HepG2 (cell line): ENCODE measurements around the gene FURIN. TPM values are rescaled to one million over a fixed set of nuclear protein-coding genes. Genes with fewer than 3 reads are reported as not detected.
A peak's percentile ranks its signal among the peaks of the same experiment; 100 is the strongest.

Experiments used
- EP300 ChIP-seq, 3 experiments: sonication (generic) in 1 of 3; formaldehyde crosslinking in 1 of 3; IDR thresholded peaks; 2 replicates each; pipeline versions ENCODE4 v1.5.1 to v1.6.1; 2011 to 2020; ENCODE audit warnings: low read depth in 2 of 3, low read length in 2 of 3, borderline replicate concordance in 1 of 3, improper control_type of control experiment in 1 of 3, mild to moderate bottlenecking in 1 of 3, missing genetic modification reagents in 1 of 3, moderate library complexity in 1 of 3
- FOXA1 ChIP-seq, 2 experiments: fragments of 450-650 bp in 1 of 2; sonication (generic) in 1 of 2; formaldehyde crosslinking in 1 of 2; IDR thresholded peaks; 2 replicates each; pipeline versions ENCODE4 v1.4.0 to v1.6.1; 2016 to 2020; ENCODE audit warnings: missing genetic modification reagents in 1 of 2
- KMT2B ChIP-seq: IDR thresholded peaks from 2 replicates; pipeline ENCODE4 v1.6.1; 2016; ENCODE audit warnings: missing genetic modification reagents, missing compliant biosample characterization
- NR2C2 ChIP-seq: sonication (generic); formaldehyde crosslinking; IDR thresholded peaks from 2 replicates; pipeline ENCODE4 v1.4.0; 2020; ENCODE audit warnings: missing genetic modification reagents, mild to moderate bottlenecking, moderate library complexity, borderline replicate concordance
- POLR2A ChIP-seq, 2 experiments: IDR thresholded peaks; 2 replicates each; pipeline ENCODE4 v1.6.1; 2011; ENCODE audit warnings: low read depth in 2 of 2, low read length in 2 of 2, mild to moderate bottlenecking in 1 of 2, moderate library complexity in 1 of 2; ENCODE audit not compliant: insufficient read depth in 1 of 2
- ZBTB38 ChIP-seq: sonication (generic); formaldehyde crosslinking; IDR thresholded peaks from 2 replicates; pipeline ENCODE4 v1.5.1; 2020; ENCODE audit warnings: mild to moderate bottlenecking, missing genetic modification reagents
- ZNF75D ChIP-seq: sonication (generic); formaldehyde crosslinking; IDR thresholded peaks from 2 replicates; pipeline ENCODE4 v1.8.1; 2023; ENCODE audit warnings: missing genetic modification reagents, mild to moderate bottlenecking, borderline replicate concordance
- polyA plus RNA-seq, 8 experiments: library from polyadenylated mRNA; depleted of rRNA in 3 of 8; stranded (reverse) in 7 of 8; unstranded in 1 of 8; fragments of >200 nt; fragmentation: Illumina TruSeq in 4 of 8; extraction: Trizol in 4 of 8; gene quantifications; 2 replicates each; pipeline versions ENCODE4 v1.2.1 to v1.2.3, GENCODE V29; 2011 to 2016; ENCODE audit warnings: low read depth in 4 of 8, missing spikeins in 1 of 8, mixed read lengths in 1 of 8; ENCODE audit not compliant: insufficient read depth in 1 of 8
- total RNA-seq, 5 experiments: library from RNA; depleted of rRNA; stranded (reverse); fragments of >200 nt; fragmentation: Illumina TruSeq; extraction: Trizol; gene quantifications; 2 replicates each; pipeline ENCODE4 v1.2.3, GENCODE V29; 2016; ENCODE audit warnings: low read depth in 1 of 5
- TF ChIP-seq, protein P1 (sequence below): sonication (generic); formaldehyde crosslinking; IDR thresholded peaks from 2 replicates; pipeline ENCODE4 v1.5.0; 2020; ENCODE audit warnings: mild to moderate bottlenecking, missing genetic modification reagents, moderate library complexity
- TF ChIP-seq, protein P2 (sequence below): IDR thresholded peaks from 2 replicates; pipeline ENCODE4 v1.4.0; 2020; ENCODE audit warnings: mild to moderate bottlenecking, missing genetic modification reagents
- TF ChIP-seq, protein P3 (sequence below): sonication (generic); formaldehyde crosslinking; IDR thresholded peaks from 2 replicates; pipeline ENCODE4 v1.4.0; 2020; ENCODE audit warnings: missing genetic modification reagents
- TF ChIP-seq, protein P4 (sequence below): sonication (generic); formaldehyde crosslinking; IDR thresholded peaks from 2 replicates; pipeline ENCODE4 v1.5.0; 2020; ENCODE audit warnings: mild to moderate bottlenecking, missing genetic modification reagents
- TF ChIP-seq, protein P5 (sequence below): sonication (generic); formaldehyde crosslinking; IDR thresholded peaks from 2 replicates; pipeline ENCODE4 v1.4.0; 2020; ENCODE audit warnings: missing genetic modification reagents, borderline replicate concordance
- TF ChIP-seq, protein P6 (sequence below): sonication (generic); formaldehyde crosslinking; IDR thresholded peaks from 2 replicates; pipeline ENCODE4 v1.8.0; 2022; ENCODE audit warnings: mild to moderate bottlenecking, missing genetic modification reagents

FURIN gene
- total and polyA plus RNA-seq, 2 of the 13 experiments (the other 11 are each of a cell fraction or from before 2014, with no cell fraction given): 15.2 to 17.4 TPM

DNA sequence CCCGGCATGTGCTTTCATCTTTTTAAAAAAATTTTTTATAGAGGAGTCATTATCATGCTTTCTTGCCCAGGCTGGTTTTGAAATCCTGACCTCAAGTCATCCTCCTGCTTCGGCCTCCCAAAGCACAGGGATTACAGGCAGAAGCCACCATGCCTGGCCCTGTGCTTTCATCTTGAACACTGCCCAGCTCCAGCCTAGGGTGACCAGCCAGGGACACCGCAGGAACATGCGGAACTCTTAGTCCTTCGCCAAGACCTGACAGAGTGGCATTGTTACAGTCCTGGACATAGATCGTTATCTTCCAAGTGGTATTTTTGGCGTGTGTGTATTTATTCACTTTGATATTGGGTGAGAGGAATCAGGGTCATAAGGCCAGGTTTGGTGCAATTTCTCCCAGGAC lies 7.9 kb upstream of the FURIN start (continued):
- TF ChIP-seq, protein P1, sequence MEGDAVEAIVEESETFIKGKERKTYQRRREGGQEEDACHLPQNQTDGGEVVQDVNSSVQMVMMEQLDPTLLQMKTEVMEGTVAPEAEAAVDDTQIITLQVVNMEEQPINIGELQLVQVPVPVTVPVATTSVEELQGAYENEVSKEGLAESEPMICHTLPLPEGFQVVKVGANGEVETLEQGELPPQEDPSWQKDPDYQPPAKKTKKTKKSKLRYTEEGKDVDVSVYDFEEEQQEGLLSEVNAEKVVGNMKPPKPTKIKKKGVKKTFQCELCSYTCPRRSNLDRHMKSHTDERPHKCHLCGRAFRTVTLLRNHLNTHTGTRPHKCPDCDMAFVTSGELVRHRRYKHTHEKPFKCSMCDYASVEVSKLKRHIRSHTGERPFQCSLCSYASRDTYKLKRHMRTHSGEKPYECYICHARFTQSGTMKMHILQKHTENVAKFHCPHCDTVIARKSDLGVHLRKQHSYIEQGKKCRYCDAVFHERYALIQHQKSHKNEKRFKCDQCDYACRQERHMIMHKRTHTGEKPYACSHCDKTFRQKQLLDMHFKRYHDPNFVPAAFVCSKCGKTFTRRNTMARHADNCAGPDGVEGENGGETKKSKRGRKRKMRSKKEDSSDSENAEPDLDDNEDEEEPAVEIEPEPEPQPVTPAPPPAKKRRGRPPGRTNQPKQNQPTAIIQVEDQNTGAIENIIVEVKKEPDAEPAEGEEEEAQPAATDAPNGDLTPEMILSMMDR (CRISPR knock-in tag): 0 out of 2 replicates have a peak, but pooled peaks have one; percentile 7
- TF ChIP-seq, protein P2, sequence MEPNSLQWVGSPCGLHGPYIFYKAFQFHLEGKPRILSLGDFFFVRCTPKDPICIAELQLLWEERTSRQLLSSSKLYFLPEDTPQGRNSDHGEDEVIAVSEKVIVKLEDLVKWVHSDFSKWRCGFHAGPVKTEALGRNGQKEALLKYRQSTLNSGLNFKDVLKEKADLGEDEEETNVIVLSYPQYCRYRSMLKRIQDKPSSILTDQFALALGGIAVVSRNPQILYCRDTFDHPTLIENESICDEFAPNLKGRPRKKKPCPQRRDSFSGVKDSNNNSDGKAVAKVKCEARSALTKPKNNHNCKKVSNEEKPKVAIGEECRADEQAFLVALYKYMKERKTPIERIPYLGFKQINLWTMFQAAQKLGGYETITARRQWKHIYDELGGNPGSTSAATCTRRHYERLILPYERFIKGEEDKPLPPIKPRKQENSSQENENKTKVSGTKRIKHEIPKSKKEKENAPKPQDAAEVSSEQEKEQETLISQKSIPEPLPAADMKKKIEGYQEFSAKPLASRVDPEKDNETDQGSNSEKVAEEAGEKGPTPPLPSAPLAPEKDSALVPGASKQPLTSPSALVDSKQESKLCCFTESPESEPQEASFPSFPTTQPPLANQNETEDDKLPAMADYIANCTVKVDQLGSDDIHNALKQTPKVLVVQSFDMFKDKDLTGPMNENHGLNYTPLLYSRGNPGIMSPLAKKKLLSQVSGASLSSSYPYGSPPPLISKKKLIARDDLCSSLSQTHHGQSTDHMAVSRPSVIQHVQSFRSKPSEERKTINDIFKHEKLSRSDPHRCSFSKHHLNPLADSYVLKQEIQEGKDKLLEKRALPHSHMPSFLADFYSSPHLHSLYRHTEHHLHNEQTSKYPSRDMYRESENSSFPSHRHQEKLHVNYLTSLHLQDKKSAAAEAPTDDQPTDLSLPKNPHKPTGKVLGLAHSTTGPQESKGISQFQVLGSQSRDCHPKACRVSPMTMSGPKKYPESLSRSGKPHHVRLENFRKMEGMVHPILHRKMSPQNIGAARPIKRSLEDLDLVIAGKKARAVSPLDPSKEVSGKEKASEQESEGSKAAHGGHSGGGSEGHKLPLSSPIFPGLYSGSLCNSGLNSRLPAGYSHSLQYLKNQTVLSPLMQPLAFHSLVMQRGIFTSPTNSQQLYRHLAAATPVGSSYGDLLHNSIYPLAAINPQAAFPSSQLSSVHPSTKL (CRISPR knock-in tag): 0 out of 2 replicates have a peak, but pooled peaks have one; percentile 28
- TF ChIP-seq, protein P3, sequence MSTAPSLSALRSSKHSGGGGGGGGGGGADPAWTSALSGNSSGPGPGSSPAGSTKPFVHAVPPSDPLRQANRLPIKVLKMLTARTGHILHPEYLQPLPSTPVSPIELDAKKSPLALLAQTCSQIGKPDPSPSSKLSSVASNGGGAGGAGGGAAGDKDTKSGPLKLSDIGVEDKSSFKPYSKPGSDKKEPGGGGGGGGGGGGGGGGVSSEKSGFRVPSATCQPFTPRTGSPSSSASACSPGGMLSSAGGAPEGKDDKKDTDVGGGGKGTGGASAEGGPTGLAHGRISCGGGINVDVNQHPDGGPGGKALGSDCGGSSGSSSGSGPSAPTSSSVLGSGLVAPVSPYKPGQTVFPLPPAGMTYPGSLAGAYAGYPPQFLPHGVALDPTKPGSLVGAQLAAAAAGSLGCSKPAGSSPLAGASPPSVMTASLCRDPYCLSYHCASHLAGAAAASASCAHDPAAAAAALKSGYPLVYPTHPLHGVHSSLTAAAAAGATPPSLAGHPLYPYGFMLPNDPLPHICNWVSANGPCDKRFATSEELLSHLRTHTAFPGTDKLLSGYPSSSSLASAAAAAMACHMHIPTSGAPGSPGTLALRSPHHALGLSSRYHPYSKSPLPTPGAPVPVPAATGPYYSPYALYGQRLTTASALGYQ (CRISPR knock-in tag): 0 out of 2 replicates have a peak, but pooled peaks have one; percentile 5
- TF ChIP-seq ZNF75D (CRISPR knock-in tag): no peak
- 0 out of 2 replicates have a peak, but pooled peaks have one; percentile 5 for TF ChIP-seq KMT2B (CRISPR knock-in tag)
- TF ChIP-seq EP300 (IDR thresholded peaks at IDR 0.05; ENCODE audit: low read depth in 2 of 2, low read length in 2 of 2): no peak
- 0 out of 2 replicates have a peak, but pooled peaks have one; percentile 28 for TF ChIP-seq EP300 (CRISPR knock-in tag; IDR thresholded peaks at IDR 0.05; ENCODE audit: borderline replicate concordance)
- TF ChIP-seq, protein P4, sequence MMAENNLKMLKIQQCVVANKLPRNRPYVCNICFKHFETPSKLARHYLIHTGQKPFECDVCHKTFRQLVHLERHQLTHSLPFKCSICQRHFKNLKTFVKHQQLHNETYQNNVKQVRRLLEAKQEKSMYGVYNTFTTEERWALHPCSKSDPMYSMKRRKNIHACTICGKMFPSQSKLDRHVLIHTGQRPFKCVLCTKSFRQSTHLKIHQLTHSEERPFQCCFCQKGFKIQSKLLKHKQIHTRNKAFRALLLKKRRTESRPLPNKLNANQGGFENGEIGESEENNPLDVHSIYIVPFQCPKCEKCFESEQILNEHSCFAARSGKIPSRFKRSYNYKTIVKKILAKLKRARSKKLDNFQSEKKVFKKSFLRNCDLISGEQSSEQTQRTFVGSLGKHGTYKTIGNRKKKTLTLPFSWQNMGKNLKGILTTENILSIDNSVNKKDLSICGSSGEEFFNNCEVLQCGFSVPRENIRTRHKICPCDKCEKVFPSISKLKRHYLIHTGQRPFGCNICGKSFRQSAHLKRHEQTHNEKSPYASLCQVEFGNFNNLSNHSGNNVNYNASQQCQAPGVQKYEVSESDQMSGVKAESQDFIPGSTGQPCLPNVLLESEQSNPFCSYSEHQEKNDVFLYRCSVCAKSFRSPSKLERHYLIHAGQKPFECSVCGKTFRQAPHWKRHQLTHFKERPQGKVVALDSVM (CRISPR knock-in tag): peak; percentile 76
- TF ChIP-seq, protein P5, sequence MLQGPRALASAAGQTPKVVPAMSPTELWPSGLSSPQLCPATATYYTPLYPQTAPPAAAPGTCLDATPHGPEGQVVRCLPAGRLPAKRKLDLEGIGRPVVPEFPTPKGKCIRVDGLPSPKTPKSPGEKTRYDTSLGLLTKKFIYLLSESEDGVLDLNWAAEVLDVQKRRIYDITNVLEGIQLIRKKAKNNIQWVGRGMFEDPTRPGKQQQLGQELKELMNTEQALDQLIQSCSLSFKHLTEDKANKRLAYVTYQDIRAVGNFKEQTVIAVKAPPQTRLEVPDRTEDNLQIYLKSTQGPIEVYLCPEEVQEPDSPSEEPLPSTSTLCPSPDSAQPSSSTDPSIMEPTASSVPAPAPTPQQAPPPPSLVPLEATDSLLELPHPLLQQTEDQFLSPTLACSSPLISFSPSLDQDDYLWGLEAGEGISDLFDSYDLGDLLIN (CRISPR knock-in tag): 0 out of 2 replicates have a peak, but pooled peaks have one; percentile 44
- 0 out of 4 replicates have a peak, but pooled peaks of 1 of the 2 experiments have one; percentile 18 for TF ChIP-seq POLR2A (IDR thresholded peaks at IDR 0.05; ENCODE audit: insufficient read depth in 1 of 2, low read depth in 2 of 2, low read length in 2 of 2)
- no peak for TF ChIP-seq FOXA1 (IDR thresholded peaks at IDR 0.05)
- peak; percentile 64 for TF ChIP-seq FOXA1 (CRISPR knock-in tag; IDR thresholded peaks at IDR 0.05)
- TF ChIP-seq ZBTB38 (CRISPR knock-in tag): no peak
- TF ChIP-seq NR2C2: 0 out of 2 replicates have a peak, but pooled peaks have one; percentile 6
- TF ChIP-seq, protein P6, sequence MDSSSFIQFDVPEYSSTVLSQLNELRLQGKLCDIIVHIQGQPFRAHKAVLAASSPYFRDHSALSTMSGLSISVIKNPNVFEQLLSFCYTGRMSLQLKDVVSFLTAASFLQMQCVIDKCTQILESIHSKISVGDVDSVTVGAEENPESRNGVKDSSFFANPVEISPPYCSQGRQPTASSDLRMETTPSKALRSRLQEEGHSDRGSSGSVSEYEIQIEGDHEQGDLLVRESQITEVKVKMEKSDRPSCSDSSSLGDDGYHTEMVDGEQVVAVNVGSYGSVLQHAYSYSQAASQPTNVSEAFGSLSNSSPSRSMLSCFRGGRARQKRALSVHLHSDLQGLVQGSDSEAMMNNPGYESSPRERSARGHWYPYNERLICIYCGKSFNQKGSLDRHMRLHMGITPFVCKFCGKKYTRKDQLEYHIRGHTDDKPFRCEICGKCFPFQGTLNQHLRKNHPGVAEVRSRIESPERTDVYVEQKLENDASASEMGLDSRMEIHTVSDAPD (CRISPR knock-in tag): 0 out of 2 replicates have a peak, but pooled peaks have one; percentile 28
